Measurements from ENCODE around the gene ZC3H10. TPM values are rescaled to one million over a fixed set of nuclear protein-coding genes. Genes with fewer than 3 reads are reported as not detected.

ZC3H10 gene
- total and polyA plus RNA-seq, 2 experiments from 2014 or later = 2.7 to 3.0 TPM

DNA sequence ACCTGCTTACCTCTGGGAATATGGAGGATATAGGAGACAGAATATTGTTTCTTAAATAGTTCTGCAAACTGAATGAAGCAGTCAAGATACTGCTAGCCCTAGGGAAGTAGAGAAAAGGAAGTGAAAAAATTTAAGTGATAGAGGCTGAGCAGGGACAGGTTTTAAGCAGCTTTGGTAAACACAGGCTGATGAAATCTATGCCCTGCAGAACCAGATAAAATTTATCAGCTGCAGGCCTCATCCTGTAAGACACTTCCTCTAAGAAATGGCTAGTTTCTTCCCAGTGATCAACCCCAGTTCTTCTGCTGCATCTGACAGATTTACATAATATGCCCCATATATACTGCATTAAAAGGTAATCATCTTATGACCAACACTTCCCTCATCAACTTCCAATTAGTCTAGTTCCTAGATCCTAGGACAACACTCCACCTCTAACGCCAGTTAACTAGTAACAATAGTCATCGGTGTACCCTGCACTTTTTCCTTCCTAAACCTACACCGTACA is 8.7 kb downstream of the ZC3H10 start:
- in situ Hi-C loops (cut with MboI) = no loop called here
- H3K4me1 ChIP-seq (ENCODE audit: insufficient read depth) = peaks cover 20% of the 10 kb centered on the region
- peak overlapping the region; percentile 79 for H3K9ac ChIP-seq
- H3K27me3 ChIP-seq (replicated peaks; ENCODE audit: insufficient read depth) = no peaks in the 10 kb centered on the region
- no peaks in the 10 kb centered on the region for H4K20me1 ChIP-seq (ENCODE audit: insufficient read depth)
- no peaks in the 10 kb centered on the region for H3K9me2 ChIP-seq (ENCODE audit: insufficient read depth)
- peaks cover 59% of the 10 kb centered on the region for H3K79me2 ChIP-seq (ENCODE audit: insufficient read depth)
- H3K36me3 ChIP-seq (ENCODE audit: low read depth) = peaks cover 7% of the 10 kb centered on the region; the same call in 1 of the 2 replicates
- H2AFZ ChIP-seq = peak overlapping the region; percentile 85
- H3F3A ChIP-seq (ENCODE audit: insufficient read depth) = peaks cover 32% of the 10 kb centered on the region
- no peak for DNase-seq
- TF ChIP-seq EZH2 (IDR thresholded peaks at IDR 0.05; ENCODE audit: insufficient read depth, poor library complexity, severe bottlenecking) (no peak), EZH2phosphoT487 (IDR thresholded peaks at IDR 0.05; ENCODE audit: insufficient read depth, low read depth) (no peak)
- 34 to 43% methylated on average over 3 of the region's 3 CpGs for WGBS, 2 experiments (ENCODE audit: low coverage in 1 of 2, low lambda C conversion rate in 2 of 2, missing lambda C conversion rate in 2 of 2)
- no peaks in the 10 kb centered on the region for H3K9me3 ChIP-seq (ENCODE audit: low read depth)
- peak overlapping the region; percentile 99 for H3K4me2 ChIP-seq (ENCODE audit: unreplicated experiment)
- peak overlapping the region; percentile 81 for H3K4me3 ChIP-seq
- peak overlapping the region; percentile 81 for H3K27ac ChIP-seq

DNA sequence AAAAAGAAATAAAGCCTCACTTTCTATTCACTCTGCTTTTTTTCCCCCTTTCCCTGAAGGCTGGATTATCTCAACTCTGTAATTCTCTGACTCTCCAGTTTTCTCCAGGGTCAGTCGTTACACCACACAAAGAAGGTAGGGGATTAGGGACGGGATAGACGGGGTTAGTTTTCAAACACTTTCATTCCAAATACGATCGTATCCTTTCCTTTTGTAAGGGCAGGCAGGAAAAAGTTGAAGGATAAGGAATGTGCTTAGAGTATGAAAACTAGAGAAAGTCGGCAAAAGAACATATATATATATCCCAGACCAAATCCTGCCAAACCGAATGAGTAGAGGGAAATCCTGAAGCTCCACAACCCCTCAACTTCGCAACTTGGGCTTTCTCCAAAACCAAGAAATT is 9.4 kb downstream of the ZC3H10 start:
- in situ Hi-C loops (cut with MboI) = no loop called here
- Histone ChIP-seq H4K20me1 (ENCODE audit: insufficient read depth) (no peaks in the 10 kb centered on the region), H3K4me2 (ENCODE audit: unreplicated experiment) (peak overlapping the region; percentile 99), H2AFZ (peak overlapping the region; percentile 76), H3K27ac (peak overlapping the region; percentile 81), H3K9ac (peak overlapping the region; percentile 79), H3F3A (ENCODE audit: insufficient read depth) (peaks cover 32% of the 10 kb centered on the region), H3K4me3 (peak overlapping the region; percentile 81), H3K36me3 (ENCODE audit: low read depth) (peaks cover 13% of the 10 kb centered on the region; the same call in 1 of the 2 replicates), H3K4me1 (ENCODE audit: insufficient read depth) (peaks cover 20% of the 10 kb centered on the region), H3K9me3 (ENCODE audit: low read depth) (no peaks in the 10 kb centered on the region), H3K9me2 (ENCODE audit: insufficient read depth) (no peaks in the 10 kb centered on the region), H3K27me3 (replicated peaks; ENCODE audit: insufficient read depth) (no peaks in the 10 kb centered on the region), H3K79me2 (ENCODE audit: insufficient read depth) (peaks cover 66% of the 10 kb centered on the region)
- no peak for DNase-seq
- TF ChIP-seq EZH2phosphoT487 (IDR thresholded peaks at IDR 0.05; ENCODE audit: insufficient read depth, low read depth) (no peak), EZH2 (IDR thresholded peaks at IDR 0.05; ENCODE audit: insufficient read depth, poor library complexity, severe bottlenecking) (no peak)
- WGBS, 2 experiments (ENCODE audit: low coverage in 1 of 2, low lambda C conversion rate in 2 of 2, missing lambda C conversion rate in 2 of 2) = 0 to 1% methylated on average over 8 of the region's 8 CpGs

DNA sequence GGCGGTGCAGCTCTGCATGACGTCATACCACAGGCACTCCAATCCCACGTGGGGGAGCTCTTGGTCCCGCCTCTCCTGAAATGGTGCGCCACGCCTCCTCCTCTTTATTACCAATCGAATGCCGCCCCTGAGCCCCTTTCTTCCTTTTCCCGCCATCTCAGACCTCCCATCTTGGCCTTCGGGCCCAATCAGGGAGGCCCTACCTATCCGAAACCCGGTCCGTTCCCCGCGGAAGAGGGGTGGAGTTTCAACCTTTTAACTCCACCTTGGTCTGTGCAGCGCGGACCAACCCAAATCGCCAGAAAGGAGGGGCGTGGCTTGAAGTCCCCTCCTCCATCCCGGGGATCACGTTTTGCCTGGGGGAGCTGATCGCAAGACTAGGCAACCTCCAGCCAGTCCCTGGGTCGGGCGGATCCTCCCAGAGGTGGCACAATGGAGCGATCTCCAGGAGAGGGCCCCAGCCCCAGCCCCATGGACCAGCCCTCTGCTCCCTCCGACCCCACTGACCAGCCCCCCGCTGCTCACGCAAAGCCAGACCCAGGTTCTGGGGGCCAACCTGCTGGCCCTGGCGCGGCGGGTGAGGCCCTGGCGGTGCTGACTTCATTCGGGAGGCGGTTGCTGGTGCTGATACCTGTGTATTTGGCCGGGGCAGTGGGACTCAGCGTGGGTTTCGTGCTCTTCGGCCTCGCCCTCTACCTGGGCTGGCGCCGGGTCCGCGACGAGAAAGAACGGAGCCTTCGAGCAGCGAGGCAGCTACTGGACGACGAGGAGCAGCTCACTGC is 10.0 kb downstream of the ZC3H10 start, which contains the start of gene ESYT1:
Gene ESYT1 (plus strand): TSS at position 380 of the 782 bp plus-strand sequence. CDS start 53 bp downstream, at position 433.
- 1% methylated on average over 44 to 46 of the region's 49 CpGs for WGBS, 2 experiments (ENCODE audit: low coverage in 1 of 2, low lambda C conversion rate in 2 of 2, missing lambda C conversion rate in 2 of 2)
- Histone ChIP-seq H3K4me3 (peak within 1 kb of the TSS; percentile 95), H3K9ac (peak within 1 kb of the TSS; percentile 84), H3K4me1 (ENCODE audit: insufficient read depth) (peaks cover 20% of the 10 kb centered on the region), H3K27ac (peak within 1 kb of the TSS; percentile 81), H2AFZ (peak within 1 kb of the TSS; percentile 76), H3K9me2 (ENCODE audit: insufficient read depth) (no peaks in the 10 kb centered on the region), H3K27me3 (replicated peaks; ENCODE audit: insufficient read depth) (no peaks in the 10 kb centered on the region), H3F3A (ENCODE audit: insufficient read depth) (peaks cover 32% of the 10 kb centered on the region), H3K9me3 (ENCODE audit: low read depth) (no peaks in the 10 kb centered on the region), H3K4me2 (ENCODE audit: unreplicated experiment) (peak within 1 kb of the TSS; percentile 99), H3K36me3 (ENCODE audit: low read depth) (peaks cover 15% of the 10 kb centered on the region; the same call in 1 of the 2 replicates), H3K79me2 (ENCODE audit: insufficient read depth) (peaks cover 67% of the 10 kb centered on the region), H4K20me1 (ENCODE audit: insufficient read depth) (no peaks in the 10 kb centered on the region)
- in situ Hi-C loops (cut with MboI) = no loop called here
- TF ChIP-seq EZH2 (IDR thresholded peaks at IDR 0.05; ENCODE audit: insufficient read depth, poor library complexity, severe bottlenecking) = no peak
- TF ChIP-seq EZH2phosphoT487 (IDR thresholded peaks at IDR 0.05; ENCODE audit: insufficient read depth, low read depth) = no peak
- DNase-seq = peak; percentile 100

DNA sequence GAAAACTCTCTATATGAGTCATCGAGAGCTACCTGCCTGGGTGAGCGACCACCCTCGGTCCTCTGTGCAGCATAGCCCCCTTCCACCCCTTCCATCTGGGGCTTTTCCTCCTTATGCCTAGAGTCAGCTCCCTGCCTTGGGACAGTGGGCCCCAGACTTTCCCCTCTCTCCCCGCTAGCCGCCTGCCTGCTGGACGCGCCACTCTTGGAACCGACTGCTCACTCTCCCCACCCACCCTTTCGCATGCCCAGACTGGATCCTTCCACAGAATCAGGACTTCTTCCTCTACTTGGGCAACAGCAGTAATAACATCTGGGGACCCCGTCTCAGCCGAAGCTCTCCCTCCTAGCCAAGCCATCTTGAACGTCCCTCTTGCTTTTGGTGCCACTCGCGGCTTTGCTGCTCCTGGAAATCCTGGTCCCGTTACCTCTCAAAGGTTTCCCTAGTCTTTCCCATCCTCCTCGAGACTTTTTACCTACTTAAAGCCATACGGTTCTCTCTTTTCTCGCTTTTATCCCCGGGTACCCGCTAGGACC is 10.7 kb downstream of the ZC3H10 start:
- H3K9me2 ChIP-seq (ENCODE audit: insufficient read depth) = no peaks in the 10 kb centered on the region
- TF ChIP-seq EZH2 (IDR thresholded peaks at IDR 0.05; ENCODE audit: insufficient read depth, poor library complexity, severe bottlenecking) (no peak), EZH2phosphoT487 (IDR thresholded peaks at IDR 0.05; ENCODE audit: insufficient read depth, low read depth) (no peak)
- peak overlapping the region; percentile 95 for H3K4me3 ChIP-seq
- H3K9me3 ChIP-seq (ENCODE audit: low read depth) = no peaks in the 10 kb centered on the region
- H3K4me1 ChIP-seq (ENCODE audit: insufficient read depth) = peaks cover 20% of the 10 kb centered on the region
- in situ Hi-C loops (cut with MboI) = no loop called here
- peaks cover 67% of the 10 kb centered on the region for H3K79me2 ChIP-seq (ENCODE audit: insufficient read depth)
- H3F3A ChIP-seq (ENCODE audit: insufficient read depth) = peaks cover 32% of the 10 kb centered on the region
- peak overlapping the region; percentile 85 for H3K4me2 ChIP-seq (ENCODE audit: unreplicated experiment)
- WGBS, 2 experiments (ENCODE audit: low coverage in 1 of 2, low lambda C conversion rate in 2 of 2, missing lambda C conversion rate in 2 of 2) = 2 to 3% methylated on average over 20 of the region's 20 CpGs
- peak overlapping the region; percentile 84 for H3K9ac ChIP-seq
- peak overlapping the region; percentile 56 for H3K27ac ChIP-seq
- peak; percentile 66 for DNase-seq
- H2AFZ ChIP-seq = peak overlapping the region; percentile 74
- no peaks in the 10 kb centered on the region for H3K27me3 ChIP-seq (replicated peaks; ENCODE audit: insufficient read depth)
- no peaks in the 10 kb centered on the region for H4K20me1 ChIP-seq (ENCODE audit: insufficient read depth)
- H3K36me3 ChIP-seq (ENCODE audit: low read depth) = peaks cover 15% of the 10 kb centered on the region; the same call in 1 of the 2 replicates

Measured in GM23248 (cell line).